Esophagus muscularis mucosa (tissue), 3 donors: Measurements from ENCODE around the gene ZNF469.

Experiments
- POLR2A ChIP-seq: fragments of 450-650 bp; IDR thresholded peaks from one replicate; pipeline ENCODE4 v1.6.1; 2017; ENCODE audit warnings: antibody characterized with exemption, moderate library complexity, mild to moderate bottlenecking, low read depth
- TF ChIP-seq, protein P1 (sequence below), 3 experiments: fragments of 200-600 bp in 2 of 3; fragments of 450-650 bp in 1 of 3; sonication (generic) in 2 of 3; IDR thresholded peaks; one replicate each; pipeline ENCODE4 v1.5.1; 2017 to 2019; ENCODE audit warnings: antibody characterized with exemption in 3 of 3, mild to moderate bottlenecking in 2 of 3, moderate library complexity in 1 of 3

- TF ChIP-seq POLR2A = no peak
- TF ChIP-seq, protein P1, sequence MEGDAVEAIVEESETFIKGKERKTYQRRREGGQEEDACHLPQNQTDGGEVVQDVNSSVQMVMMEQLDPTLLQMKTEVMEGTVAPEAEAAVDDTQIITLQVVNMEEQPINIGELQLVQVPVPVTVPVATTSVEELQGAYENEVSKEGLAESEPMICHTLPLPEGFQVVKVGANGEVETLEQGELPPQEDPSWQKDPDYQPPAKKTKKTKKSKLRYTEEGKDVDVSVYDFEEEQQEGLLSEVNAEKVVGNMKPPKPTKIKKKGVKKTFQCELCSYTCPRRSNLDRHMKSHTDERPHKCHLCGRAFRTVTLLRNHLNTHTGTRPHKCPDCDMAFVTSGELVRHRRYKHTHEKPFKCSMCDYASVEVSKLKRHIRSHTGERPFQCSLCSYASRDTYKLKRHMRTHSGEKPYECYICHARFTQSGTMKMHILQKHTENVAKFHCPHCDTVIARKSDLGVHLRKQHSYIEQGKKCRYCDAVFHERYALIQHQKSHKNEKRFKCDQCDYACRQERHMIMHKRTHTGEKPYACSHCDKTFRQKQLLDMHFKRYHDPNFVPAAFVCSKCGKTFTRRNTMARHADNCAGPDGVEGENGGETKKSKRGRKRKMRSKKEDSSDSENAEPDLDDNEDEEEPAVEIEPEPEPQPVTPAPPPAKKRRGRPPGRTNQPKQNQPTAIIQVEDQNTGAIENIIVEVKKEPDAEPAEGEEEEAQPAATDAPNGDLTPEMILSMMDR (IDR thresholded peaks at IDR 0.05) = no peak
Measured at GRCh38 chr16:88363239-88363891, 19.4 kb upstream of the ZNF469 start.
